ENCODE data around the gene ITPRIP.

Gene ITPRIP

GRCh38 chr10:104340641-104341040 is 2.4 kb upstream of the ITPRIP start:
- ATAC-seq (ENCODE audit: insufficient read depth, low read depth), result no peak
- Histone ChIP-seq H3K9ac (ENCODE audit: low read depth, low read length) (no peak overlapping the region), H2AFZ (ENCODE audit: low read depth, low read length) (no peak overlapping the region), H3K4me2 (ENCODE audit: insufficient read depth, low read length) (no peak overlapping the region), H3K36me3 (ENCODE audit: insufficient read depth, low read length) (peaks cover 3% of the 10 kb centered on the region; the same call in 1 of the 2 replicates), H3K4me1 (ENCODE audit: insufficient read depth, low read length) (peaks cover 27% of the 10 kb centered on the region), H4K20me1 (ENCODE audit: insufficient read depth, low read length) (peaks cover 14% of the 10 kb centered on the region), H3K4me3 (ENCODE audit: low read depth in 1 of 2, low read length in 2 of 2) (no peak overlapping the region), H3K79me2 (ENCODE audit: insufficient read depth, low read length) (peaks cover 25% of the 10 kb centered on the region), H3K9me3 (ENCODE audit: insufficient read depth, low read length, severe bottlenecking) (no peaks in the 10 kb centered on the region), H3K27ac (ENCODE audit: low read length) (no peak overlapping the region), H3K27me3 (ENCODE audit: insufficient read depth, low read length, poor library complexity) (peaks cover 14% of the 10 kb centered on the region)
- DNase-seq, result no peak
- TF ChIP-seq CTCF (IDR thresholded peaks at IDR 0.05; ENCODE audit: borderline replicate concordance, extremely low read depth, low read length, poor library complexity, severe bottlenecking), result no peak
- TF ChIP-seq EZH2 (IDR thresholded peaks at IDR 0.05; ENCODE audit: borderline replicate concordance, low read depth, low read length, severe bottlenecking), result no peak

GRCh38 chr10:104340111-104340526 is 1.9 kb upstream of the ITPRIP start:
- no peak overlapping the region for H2AFZ ChIP-seq (ENCODE audit: low read depth, low read length)
- H3K4me3 ChIP-seq (ENCODE audit: low read depth in 1 of 2, low read length in 2 of 2), result no peak overlapping the region
- no peak for DNase-seq
- no peak overlapping the region for H3K27ac ChIP-seq (ENCODE audit: low read length)
- peaks cover 14% of the 10 kb centered on the region for H3K27me3 ChIP-seq (ENCODE audit: insufficient read depth, low read length, poor library complexity)
- peaks cover 32% of the 10 kb centered on the region for H3K4me1 ChIP-seq (ENCODE audit: insufficient read depth, low read length)
- no peaks in the 10 kb centered on the region for H3K9me3 ChIP-seq (ENCODE audit: insufficient read depth, low read length, severe bottlenecking)
- H3K4me2 ChIP-seq (ENCODE audit: insufficient read depth, low read length), result no peak overlapping the region
- no peak overlapping the region for H3K9ac ChIP-seq (ENCODE audit: low read depth, low read length)
- peaks cover 7% of the 10 kb centered on the region; the same call in 1 of the 2 replicates for H3K36me3 ChIP-seq (ENCODE audit: insufficient read depth, low read length)
- peaks cover 30% of the 10 kb centered on the region for H3K79me2 ChIP-seq (ENCODE audit: insufficient read depth, low read length)
- H4K20me1 ChIP-seq (ENCODE audit: insufficient read depth, low read length), result peaks cover 19% of the 10 kb centered on the region
- TF ChIP-seq CTCF (IDR thresholded peaks at IDR 0.05; ENCODE audit: borderline replicate concordance, extremely low read depth, low read length, poor library complexity, severe bottlenecking) (no peak), EZH2 (IDR thresholded peaks at IDR 0.05; ENCODE audit: borderline replicate concordance, low read depth, low read length, severe bottlenecking) (no peak)
- no peak for ATAC-seq (ENCODE audit: insufficient read depth, low read depth)

- Histone ChIP-seq H3K36me3 (ENCODE audit: insufficient read depth, low read length) (peaks cover 13% of the 10 kb centered on the region), H3K4me3 (ENCODE audit: low read depth in 1 of 2, low read length in 2 of 2) (peak overlapping the region in 1 of 2 experiments; percentile 98; a peak in 2 of 4 replicates), H3K4me1 (ENCODE audit: insufficient read depth, low read length) (peaks cover 35% of the 10 kb centered on the region), H3K27me3 (ENCODE audit: insufficient read depth, low read length, poor library complexity) (peaks cover 14% of the 10 kb centered on the region), H3K4me2 (ENCODE audit: insufficient read depth, low read length) (peak overlapping the region; percentile 72), H2AFZ (ENCODE audit: low read depth, low read length) (peak overlapping the region; percentile 99; the same call in 1 of the 2 replicates), H3K79me2 (ENCODE audit: insufficient read depth, low read length) (peaks cover 36% of the 10 kb centered on the region), H4K20me1 (ENCODE audit: insufficient read depth, low read length) (peaks cover 24% of the 10 kb centered on the region), H3K9me3 (ENCODE audit: insufficient read depth, low read length, severe bottlenecking) (no peaks in the 10 kb centered on the region), H3K27ac (ENCODE audit: low read length) (no peak overlapping the region), H3K9ac (ENCODE audit: low read depth, low read length) (peak overlapping the region; percentile 97; the same call in 1 of the 2 replicates)
- no peak for ATAC-seq (ENCODE audit: insufficient read depth, low read depth)
- TF ChIP-seq EZH2 (IDR thresholded peaks at IDR 0.05; ENCODE audit: borderline replicate concordance, low read depth, low read length, severe bottlenecking), result no peak
- no peak for TF ChIP-seq CTCF (IDR thresholded peaks at IDR 0.05; ENCODE audit: borderline replicate concordance, extremely low read depth, low read length, poor library complexity, severe bottlenecking)
- DNase-seq, result no peak
Measured at GRCh38 chr10:104339469-104340110, 1.3 kb upstream of the ITPRIP start.

Measured in DND-41 (cell line).